Measurements from ENCODE around the gene SLC28A1.

GRCh38 chr15:84973492-84974460 lies 89.3 kb downstream of the SLC28A1 start:
- TF ChIP-seq POLR2A (IDR thresholded peaks at IDR 0.05), result no peak
- TF ChIP-seq, protein P1, sequence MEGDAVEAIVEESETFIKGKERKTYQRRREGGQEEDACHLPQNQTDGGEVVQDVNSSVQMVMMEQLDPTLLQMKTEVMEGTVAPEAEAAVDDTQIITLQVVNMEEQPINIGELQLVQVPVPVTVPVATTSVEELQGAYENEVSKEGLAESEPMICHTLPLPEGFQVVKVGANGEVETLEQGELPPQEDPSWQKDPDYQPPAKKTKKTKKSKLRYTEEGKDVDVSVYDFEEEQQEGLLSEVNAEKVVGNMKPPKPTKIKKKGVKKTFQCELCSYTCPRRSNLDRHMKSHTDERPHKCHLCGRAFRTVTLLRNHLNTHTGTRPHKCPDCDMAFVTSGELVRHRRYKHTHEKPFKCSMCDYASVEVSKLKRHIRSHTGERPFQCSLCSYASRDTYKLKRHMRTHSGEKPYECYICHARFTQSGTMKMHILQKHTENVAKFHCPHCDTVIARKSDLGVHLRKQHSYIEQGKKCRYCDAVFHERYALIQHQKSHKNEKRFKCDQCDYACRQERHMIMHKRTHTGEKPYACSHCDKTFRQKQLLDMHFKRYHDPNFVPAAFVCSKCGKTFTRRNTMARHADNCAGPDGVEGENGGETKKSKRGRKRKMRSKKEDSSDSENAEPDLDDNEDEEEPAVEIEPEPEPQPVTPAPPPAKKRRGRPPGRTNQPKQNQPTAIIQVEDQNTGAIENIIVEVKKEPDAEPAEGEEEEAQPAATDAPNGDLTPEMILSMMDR (IDR thresholded peaks at IDR 0.05), result no peak
